Activated CD4-positive, alpha-beta T cell treated with anti-CD3 and anti-CD28 coated beads for 48 hours (primary cell): ENCODE results near the gene REEP6.
A peak's percentile ranks its signal among the peaks of the same experiment; 100 is the strongest.

Source experiments
- DNase-seq: peaks from one replicate; pipeline ENCODE4 v3.0.0-alpha.2; 2020

The REEP6 gene

GRCh38 chr19:1491114-1491848, at the start of gene REEP6:
TSS of gene REEP6 (plus strand) at chr19:1491181. CDS start at chr19:1491270, 89 bp downstream.
- no peak for DNase-seq

- no peak for DNase-seq
Measured at GRCh38 chr19:1441677-1442438, 49.1 kb upstream of the REEP6 start.

DNA sequence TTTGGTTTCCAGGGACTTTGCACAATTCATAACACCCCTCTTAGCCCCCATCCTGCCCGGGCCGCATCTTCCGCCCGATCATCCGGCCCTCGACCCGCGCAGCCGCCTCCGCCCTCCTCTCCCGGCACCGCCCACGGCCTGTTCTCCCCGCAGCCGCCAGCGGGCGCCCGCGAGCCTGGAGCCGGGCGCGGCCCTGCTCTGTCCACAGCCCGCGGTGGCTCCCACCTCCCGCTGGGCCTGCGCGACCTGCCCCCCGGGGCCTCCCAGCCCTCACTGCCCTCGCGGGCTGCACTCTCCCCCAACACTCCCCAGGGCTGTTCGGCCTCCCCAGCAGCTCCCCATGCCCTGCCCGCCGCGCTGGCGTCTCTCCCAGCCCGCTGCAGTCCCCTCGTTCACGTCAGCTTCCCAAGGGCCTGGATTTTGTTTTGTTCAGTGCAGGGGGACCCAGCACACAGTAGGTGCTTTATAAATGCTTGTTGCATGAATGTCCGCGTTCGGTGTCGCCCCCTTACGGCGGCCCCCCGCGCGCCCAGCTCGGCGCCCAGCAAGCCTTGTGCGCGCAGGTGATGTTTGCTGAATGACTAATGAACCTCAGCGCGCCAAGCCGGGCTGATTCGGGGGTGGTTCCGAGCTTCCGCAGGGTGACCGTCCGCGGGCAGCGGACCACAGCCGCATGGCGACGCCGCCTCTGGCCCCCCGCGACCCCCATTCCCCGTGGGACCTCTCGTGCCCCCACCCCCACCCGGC, 45.6 kb upstream of the REEP6 start:
- DNase-seq = peak; percentile 83

- no peak for DNase-seq
Measured at GRCh38 chr19:1445932-1446712, 44.9 kb upstream of the REEP6 start.

DNA sequence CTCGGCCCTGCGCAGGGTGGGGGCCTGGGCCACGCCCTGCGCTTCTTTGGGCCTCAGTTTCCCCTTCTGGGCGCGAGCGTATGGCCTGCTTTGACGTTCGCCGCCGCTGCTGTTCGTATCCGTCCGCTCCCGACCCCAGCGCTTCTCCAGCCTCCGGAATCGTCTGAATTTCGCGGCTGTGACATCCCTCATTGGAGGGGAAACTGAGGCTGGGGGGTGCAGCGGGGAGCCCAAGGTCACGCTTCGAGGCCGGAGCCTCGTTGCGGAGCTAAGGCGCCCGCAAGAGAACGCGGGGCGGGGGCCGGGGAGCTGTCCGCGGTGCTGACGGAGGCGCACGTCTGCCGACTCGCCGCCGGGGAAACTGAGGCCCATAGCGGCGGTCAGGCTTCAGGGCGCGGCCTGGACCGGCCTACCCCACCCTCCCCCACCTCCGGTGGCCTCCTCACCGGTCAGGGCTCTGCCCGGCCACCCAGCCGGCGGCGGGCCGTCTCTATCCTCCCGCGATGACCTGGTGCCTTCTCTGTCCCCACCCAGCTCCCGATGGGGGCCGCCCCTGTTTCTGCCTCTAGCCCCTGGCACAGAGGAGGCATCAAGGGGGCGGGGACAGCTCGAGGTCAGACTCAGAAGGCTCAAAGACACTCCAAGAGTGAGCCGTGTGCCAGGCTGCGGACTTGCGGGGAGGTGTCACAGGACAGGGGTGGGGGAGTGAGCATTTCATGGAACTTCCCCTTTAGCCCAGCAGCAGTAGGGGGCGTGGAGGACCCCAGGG, 44.1 kb upstream of the REEP6 start:
- DNase-seq = no peak

DNA sequence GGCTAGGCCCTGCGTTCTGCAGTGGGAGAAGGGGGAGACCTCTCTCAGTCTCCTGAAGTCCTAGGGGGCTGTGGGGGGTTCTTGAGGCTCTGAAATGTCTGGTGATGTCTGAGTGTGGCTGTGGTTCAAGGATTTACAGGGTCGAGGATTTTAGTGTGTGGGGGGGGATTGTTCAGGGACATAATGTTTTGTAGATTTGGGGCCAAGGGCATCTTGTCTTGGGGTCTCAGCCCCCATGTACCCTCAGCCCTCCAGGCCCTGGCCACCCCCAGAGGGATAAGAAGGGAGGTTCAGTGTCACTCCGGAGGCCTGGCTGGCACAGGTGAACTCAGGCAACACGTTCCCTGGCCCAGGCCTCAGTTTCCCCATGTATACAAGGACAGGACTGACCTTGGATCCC, 43.5 kb upstream of the REEP6 start:
- no peak for DNase-seq

- DNase-seq = no peak
Measured at GRCh38 chr19:1447944-1448343, 43.0 kb upstream of the REEP6 start.

- no peak for DNase-seq
Measured at GRCh38 chr19:1449467-1450442, 41.2 kb upstream of the REEP6 start, which contains the start of gene APC2. TSS of gene APC2 (plus strand) at chr19:1450121. CDS start at chr19:1453002, 2,881 bp downstream.

GRCh38 chr19:1450735-1451731, 39.9 kb upstream of the REEP6 start:
- no peak for DNase-seq

DNA sequence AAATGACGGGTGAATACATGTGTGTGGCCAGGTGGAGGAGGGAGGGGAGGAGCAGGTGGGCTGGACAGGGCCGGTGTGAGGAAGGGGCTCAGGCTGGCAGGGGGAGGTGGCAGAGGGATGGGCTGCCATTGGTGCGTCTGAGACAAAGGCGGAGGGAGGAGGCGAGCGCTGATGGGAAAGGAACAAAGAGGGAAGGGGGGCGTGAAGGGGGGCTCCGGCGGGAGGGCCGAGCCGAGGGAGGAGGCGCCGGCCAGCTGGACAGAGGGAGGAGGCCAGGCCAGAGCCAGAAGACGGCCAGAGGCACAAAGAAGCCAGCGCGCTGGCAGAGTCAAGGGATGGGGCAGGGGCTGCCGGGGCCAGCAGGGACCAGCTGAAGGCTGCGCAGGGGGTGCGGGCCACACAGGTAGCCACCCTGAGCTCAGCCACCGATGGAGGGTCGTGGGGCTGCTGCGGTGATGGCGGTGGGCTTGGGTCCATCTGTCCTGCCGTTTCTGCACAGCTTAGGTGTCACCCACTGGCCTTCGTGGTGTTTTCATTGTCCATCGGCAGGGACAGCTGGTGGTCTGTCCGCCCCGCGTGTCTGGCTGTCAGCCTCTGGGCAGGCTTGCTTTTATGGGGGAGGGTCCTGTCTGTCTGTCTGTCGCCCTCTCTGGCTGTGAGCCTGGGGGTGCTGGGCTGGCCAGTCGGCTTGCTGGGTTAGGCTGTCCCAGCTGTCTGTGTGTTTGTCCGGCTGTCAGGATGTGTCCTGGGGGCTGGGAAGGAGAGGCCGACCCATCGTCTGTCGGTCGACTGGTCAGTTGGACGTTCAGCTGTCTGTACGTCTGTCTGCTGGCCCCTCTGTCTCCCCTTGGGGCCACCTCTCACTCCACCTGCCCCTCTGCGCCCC, 38.8 kb upstream of the REEP6 start:
- no peak for DNase-seq

DNA sequence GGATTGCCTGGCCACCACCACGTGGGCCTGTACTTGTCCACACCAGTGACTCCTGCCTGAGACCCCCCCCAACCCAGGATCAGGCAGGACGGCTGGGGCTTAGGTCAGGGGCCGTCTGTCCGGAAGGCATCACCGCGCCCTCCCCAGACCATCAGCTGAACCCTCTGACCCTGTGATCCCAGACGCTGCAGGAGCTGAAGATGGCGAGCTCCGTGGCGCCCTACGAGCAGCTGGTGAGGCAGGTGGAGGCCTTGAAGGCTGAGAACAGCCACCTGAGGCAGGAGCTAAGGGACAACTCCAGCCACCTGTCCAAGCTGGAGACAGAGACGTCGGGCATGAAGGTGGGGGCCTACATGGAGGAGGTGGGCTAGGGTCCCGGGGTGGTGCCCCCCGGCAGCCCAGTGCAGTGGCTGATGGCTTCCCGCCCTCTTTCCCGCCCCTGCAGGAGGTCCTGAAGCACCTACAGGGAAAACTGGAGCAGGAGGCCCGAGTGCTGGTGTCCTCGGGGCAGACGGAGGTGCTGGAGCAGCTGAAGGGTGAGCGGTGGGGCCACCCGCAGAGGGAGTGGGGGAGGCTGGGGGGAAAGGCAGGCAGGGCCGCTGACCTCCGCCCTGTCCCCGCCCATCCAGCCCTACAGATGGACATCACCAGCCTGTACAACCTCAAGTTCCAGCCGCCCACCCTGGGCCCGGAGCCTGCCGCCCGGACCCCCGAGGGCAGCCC, 38.0 kb upstream of the REEP6 start:
- DNase-seq = no peak

DNA sequence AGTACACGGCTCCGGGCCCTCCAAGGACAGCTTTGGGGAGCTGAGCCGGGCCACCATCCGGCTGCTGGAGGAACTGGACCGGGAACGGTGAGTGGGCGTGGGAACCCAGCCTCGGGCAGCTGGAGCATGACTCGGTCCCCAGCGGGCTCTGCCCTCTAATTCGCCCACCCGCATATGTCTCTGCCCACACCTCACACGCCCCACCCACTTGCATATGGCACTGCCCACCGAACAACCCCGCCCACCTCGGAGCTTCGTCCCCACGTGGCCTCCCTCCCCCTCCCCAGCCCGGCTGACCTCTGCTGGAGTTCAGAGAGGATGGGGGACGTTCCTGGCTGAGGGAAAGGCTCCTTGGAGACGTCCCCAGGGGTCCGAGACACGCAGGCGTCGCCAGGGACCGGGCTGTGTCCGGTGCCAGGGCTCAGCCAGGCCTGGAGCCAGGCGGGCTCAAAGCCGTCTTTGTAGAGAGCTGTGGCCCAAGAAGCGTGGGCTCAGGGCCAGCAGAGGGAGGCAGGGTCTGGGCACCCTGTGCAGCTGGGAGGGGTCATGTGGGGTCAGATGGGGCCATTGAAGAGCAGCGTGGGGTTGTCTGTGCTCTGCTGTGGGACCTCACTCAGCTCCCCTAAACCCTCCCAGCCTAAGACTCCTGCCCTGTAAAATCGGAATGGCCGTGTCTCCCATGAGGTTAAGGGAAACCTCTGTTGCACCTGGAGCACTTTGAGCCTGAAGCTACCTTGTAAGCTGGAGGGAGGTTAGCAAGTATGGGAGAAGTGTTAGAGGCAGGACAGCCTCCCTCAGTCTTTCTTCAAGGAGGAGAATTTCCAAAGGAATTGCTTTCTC, 37.2 kb upstream of the REEP6 start:
- no peak for DNase-seq

DNA sequence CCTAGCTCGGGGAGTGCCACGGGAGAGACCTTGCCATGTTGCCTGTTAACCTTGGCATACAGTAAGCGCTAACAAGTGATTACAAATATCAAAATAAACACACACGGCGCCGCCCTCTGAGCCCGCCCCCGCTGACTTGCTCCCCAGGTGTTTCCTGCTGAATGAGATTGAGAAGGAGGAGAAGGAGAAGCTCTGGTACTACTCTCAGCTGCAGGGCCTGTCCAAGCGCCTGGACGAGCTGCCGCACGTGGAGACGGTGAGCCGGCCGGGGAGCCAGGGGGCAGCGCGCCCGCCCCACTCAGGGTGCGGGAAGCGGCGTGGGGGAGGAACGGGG, 36.0 kb upstream of the REEP6 start:
- no peak for DNase-seq

GRCh38 chr19:1455336-1456120, 35.5 kb upstream of the REEP6 start:
- DNase-seq = peak; percentile 87

DNA sequence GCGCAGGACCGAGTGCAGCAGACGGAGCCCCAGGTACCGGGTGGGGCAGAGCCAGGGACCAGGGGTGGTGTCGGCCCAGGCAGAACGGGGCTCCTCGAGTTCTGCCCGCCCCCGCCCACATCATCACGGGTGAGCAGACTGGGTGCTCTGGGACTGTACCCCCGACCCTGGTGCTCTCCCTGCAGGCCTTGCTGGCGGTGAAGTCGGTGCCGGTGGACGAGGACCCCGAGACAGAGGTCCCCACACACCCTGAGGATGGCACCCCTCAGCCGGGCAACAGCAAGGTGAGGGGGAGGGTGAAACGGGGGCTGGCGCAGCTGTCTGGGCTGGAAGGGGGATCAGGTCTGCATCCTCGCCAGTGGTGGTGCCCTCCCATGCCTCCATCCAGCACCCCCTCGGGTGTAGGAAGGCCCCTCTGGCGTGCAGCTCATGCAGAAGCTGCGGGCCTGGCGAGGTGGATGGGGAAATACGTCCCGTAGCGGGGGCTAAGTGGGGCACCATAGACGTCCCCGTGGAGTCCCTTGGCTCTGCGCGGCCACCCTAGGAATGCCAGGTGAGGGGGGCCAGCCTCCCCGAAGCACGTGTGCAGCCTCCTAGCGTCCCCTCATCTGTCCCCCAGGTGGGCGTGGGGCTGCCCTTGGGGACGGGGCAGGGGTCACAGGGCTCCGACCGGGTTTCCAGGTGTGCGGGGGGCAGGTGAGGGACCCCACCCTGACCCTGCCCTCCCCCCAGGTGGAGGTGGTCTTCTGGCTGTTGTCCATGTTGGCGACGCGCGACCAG, 34.7 kb upstream of the REEP6 start:
- DNase-seq = no peak
